GM23338 (cell line): ENCODE measurements around the gene KDM4B. TPM values are rescaled to one million over a fixed set of nuclear protein-coding genes. Genes with fewer than 3 reads are reported as not detected.

ENCODE experiments used
- ATAC-seq: fragments of 200-7000 bp; cut with Tn5 transposase; 3 replicates; pipeline ENCODE4 v1.9.1; 2020
- DNase-seq: peaks from one replicate; pipeline ENCODE4 v3.0.0-alpha.2; 2015; ENCODE audit warnings: low spot score
- H2AFZ ChIP-seq: fragments of 200-600 bp; sonication (generic); 2 replicates; pipeline ENCODE4 v1.8.0; 2016; ENCODE audit warnings: antibody characterized with exemption, mild to moderate bottlenecking, moderate library complexity
- H3F3A ChIP-seq: fragments of 200-600 bp; sonication (generic); replicated peaks from 2 replicates; pipeline ENCODE4 v1.8.0; 2017; ENCODE audit warnings: antibody characterized with exemption, mixed run types, low read depth
- H3K27ac ChIP-seq: fragments of 200-600 bp; sonication (generic); 2 replicates; pipeline ENCODE4 v1.6.1; 2016; ENCODE audit warnings: low read depth
- H3K27me3 ChIP-seq: fragments of 200-600 bp; sonication (generic); 2 replicates; pipeline ENCODE4 v1.8.0; 2016; ENCODE audit warnings: mild to moderate bottlenecking, mixed run types, moderate library complexity; ENCODE audit not compliant: insufficient read depth
- H3K36me3 ChIP-seq: fragments of 200-600 bp; sonication (generic); 2 replicates; pipeline ENCODE4 v1.8.0; 2016; ENCODE audit warnings: mild to moderate bottlenecking; ENCODE audit not compliant: insufficient read depth
- H3K4me1 ChIP-seq: fragments of 200-600 bp; sonication (generic); 2 replicates; pipeline ENCODE4 v1.8.0; 2016; ENCODE audit warnings: mild to moderate bottlenecking, moderate library complexity; ENCODE audit not compliant: insufficient read depth
- H3K4me2 ChIP-seq: fragments of 200-600 bp; sonication (generic); 2 replicates; pipeline ENCODE4 v1.7.1; 2017; ENCODE audit warnings: mixed run types
- H3K4me3 ChIP-seq: fragments of 200-600 bp; sonication (generic); 2 replicates; pipeline ENCODE4 v1.6.1; 2016; ENCODE audit warnings: mixed run types
- H3K79me2 ChIP-seq: fragments of 200-600 bp; sonication (generic); replicated peaks from 2 replicates; pipeline ENCODE4 v1.8.0; 2017; ENCODE audit warnings: mild to moderate bottlenecking; ENCODE audit not compliant: insufficient read depth
- H3K9me2 ChIP-seq: fragments of 200-600 bp; sonication (generic); 2 replicates; pipeline ENCODE4 v1.8.0; 2017; ENCODE audit not compliant: insufficient read depth
- H4K20me1 ChIP-seq: fragments of 200-600 bp; sonication (generic); replicated peaks from 2 replicates; pipeline ENCODE4 v1.8.0; 2017; ENCODE audit warnings: mild to moderate bottlenecking; ENCODE audit not compliant: insufficient read depth
- H3K27ac Mint-ChIP-seq: 2 replicates; pipeline ENCODE4 v1.8.0; 2020; ENCODE audit warnings: inconsistent platforms, mild to moderate bottlenecking, moderate library complexity, mixed read lengths
- H3K27me3 Mint-ChIP-seq: 3 replicates; pipeline ENCODE4 v1.8.0; 2022; ENCODE audit warnings: low read depth, mild to moderate bottlenecking, moderate library complexity, mixed read lengths, inconsistent platforms; ENCODE audit not compliant: insufficient read depth, poor library complexity
- H3K36me3 Mint-ChIP-seq: 3 replicates; pipeline ENCODE4 v1.8.0; 2021; ENCODE audit warnings: low read depth, mild to moderate bottlenecking, inconsistent platforms, moderate library complexity, mixed read lengths
- H3K4me1 Mint-ChIP-seq: 3 replicates; pipeline ENCODE4 v1.8.0; 2020; ENCODE audit warnings: mild to moderate bottlenecking, inconsistent platforms, mixed read lengths
- H3K4me3 Mint-ChIP-seq: 3 replicates; pipeline ENCODE4 v1.8.0; 2021; ENCODE audit warnings: moderate library complexity, mild to moderate bottlenecking, inconsistent platforms, mixed read lengths
- H3K9me3 Mint-ChIP-seq: 3 replicates; pipeline ENCODE4 v1.8.0; 2020; ENCODE audit warnings: moderate library complexity, mild to moderate bottlenecking, inconsistent platforms, mixed read lengths
- CREB1 ChIP-seq: fragments of 250-450 bp; sonication (Bioruptor Pico); IDR thresholded peaks from 2 replicates; pipeline ENCODE4 v1.5.0; 2020; ENCODE audit warnings: low read depth, mild to moderate bottlenecking, moderate library complexity
- ETS1 ChIP-seq: IDR thresholded peaks from 2 replicates; pipeline ENCODE4 v1.6.1; 2016; ENCODE audit warnings: antibody characterized with exemption
- EZH2 ChIP-seq: fragments of 200-600 bp; sonication (generic); IDR thresholded peaks from one replicate; pipeline ENCODE4 v1.8.0; 2017; ENCODE audit warnings: antibody characterized with exemption, mild to moderate bottlenecking, low read depth; ENCODE audit not compliant: unreplicated experiment
- EZH2phosphoT487 ChIP-seq: fragments of 200-600 bp; sonication (generic); IDR thresholded peaks from one replicate; pipeline ENCODE4 v1.8.1; 2018; ENCODE audit warnings: antibody characterized with exemption; ENCODE audit not compliant: unreplicated experiment
- JUNB ChIP-seq: IDR thresholded peaks from one replicate; pipeline ENCODE4 v1.6.1; 2016; ENCODE audit warnings: antibody characterized with exemption; ENCODE audit not compliant: unreplicated experiment
- POLR2AphosphoS5 ChIP-seq: IDR thresholded peaks from 2 replicates; pipeline ENCODE4 v1.6.1; 2016; ENCODE audit warnings: antibody characterized with exemption, low read depth
- STAT1 ChIP-seq: IDR thresholded peaks from one replicate; pipeline ENCODE4 v1.6.1; 2016; ENCODE audit warnings: antibody characterized with exemption; ENCODE audit not compliant: unreplicated experiment
- ZNF114 ChIP-seq: fragments of 250-450 bp; sonication (Bioruptor Pico); IDR thresholded peaks from 2 replicates; pipeline ENCODE4 v1.5.0; 2020; ENCODE audit warnings: mild to moderate bottlenecking, moderate library complexity
- ZNF331 ChIP-seq: fragments of 250-450 bp; sonication (Bioruptor Pico); IDR thresholded peaks from 2 replicates; pipeline ENCODE4 v1.5.0; 2020; ENCODE audit warnings: low read depth, mild to moderate bottlenecking, moderate library complexity
- ZNF462 ChIP-seq: fragments of 250-450 bp; sonication (Bioruptor Pico); IDR thresholded peaks from 2 replicates; pipeline ENCODE4 v1.5.0; 2020; ENCODE audit warnings: mild to moderate bottlenecking, moderate library complexity
- polyA plus RNA-seq: library from polyadenylated mRNA; unstranded; fragments of >200 nt; fragmentation: Nextera tagmentation; extraction: Ambion mirVana; gene quantifications from 2 replicates; pipeline ENCODE4 v1.2.1, GENCODE V29; 2016
- total RNA-seq: library from RNA; depleted of rRNA; stranded (reverse); fragments of >200 nt; shearing (Covaris generic); gene quantifications from 2 replicates; pipeline ENCODE4 v1.2.3, GENCODE V29; 2014
- TF ChIP-seq, protein P1 (sequence below): IDR thresholded peaks from one replicate; pipeline ENCODE4 v1.6.1; 2018; ENCODE audit warnings: antibody characterized with exemption; ENCODE audit not compliant: unreplicated experiment

The KDM4B gene
- total and polyA plus RNA-seq, 2 experiments from 2014 or later = 9.1 to 27.6 TPM

GRCh38 chr19:5030822-5031221, 61.9 kb downstream of the KDM4B start:
- Mint-ChIP-seq H3K9me3 (no peaks in the 10 kb centered on the region; the same call in 2 of the 3 replicates), H3K27me3 (peaks cover 6% of the 10 kb centered on the region), H3K4me3 (no peak overlapping the region), H3K36me3 (peaks cover 7% of the 10 kb centered on the region; the same call in 1 of the 3 replicates), H3K4me1 (no peaks in the 10 kb centered on the region; the same call in 1 of the 3 replicates), H3K27ac (no peak overlapping the region)
- Histone ChIP-seq H3F3A (no peaks in the 10 kb centered on the region), H3K4me2 (no peak overlapping the region), H3K9me2 (no peaks in the 10 kb centered on the region), H3K36me3 (no peaks in the 10 kb centered on the region), H3K27me3 (no peaks in the 10 kb centered on the region), H3K4me3 (no peak overlapping the region), H3K4me1 (no peaks in the 10 kb centered on the region), H3K27ac (no peak overlapping the region), H4K20me1 (no peaks in the 10 kb centered on the region), H3K79me2 (peaks cover 21% of the 10 kb centered on the region; the same call in 1 of the 2 replicates), H2AFZ (no peak overlapping the region)
- TF ChIP-seq JUNB = no peak
- TF ChIP-seq ZNF114 (CRISPR knock-in tag) = no peak
- TF ChIP-seq POLR2AphosphoS5 = no peak
- no peak for TF ChIP-seq CREB1 (CRISPR knock-in tag)
- no peak for TF ChIP-seq ZNF331 (CRISPR knock-in tag)
- no peak for TF ChIP-seq STAT1
- no peak for TF ChIP-seq EZH2phosphoT487
- TF ChIP-seq EZH2 = no peak
- no peak for TF ChIP-seq ETS1
- TF ChIP-seq ZNF462 (CRISPR knock-in tag) = no peak
- TF ChIP-seq, protein P1, sequence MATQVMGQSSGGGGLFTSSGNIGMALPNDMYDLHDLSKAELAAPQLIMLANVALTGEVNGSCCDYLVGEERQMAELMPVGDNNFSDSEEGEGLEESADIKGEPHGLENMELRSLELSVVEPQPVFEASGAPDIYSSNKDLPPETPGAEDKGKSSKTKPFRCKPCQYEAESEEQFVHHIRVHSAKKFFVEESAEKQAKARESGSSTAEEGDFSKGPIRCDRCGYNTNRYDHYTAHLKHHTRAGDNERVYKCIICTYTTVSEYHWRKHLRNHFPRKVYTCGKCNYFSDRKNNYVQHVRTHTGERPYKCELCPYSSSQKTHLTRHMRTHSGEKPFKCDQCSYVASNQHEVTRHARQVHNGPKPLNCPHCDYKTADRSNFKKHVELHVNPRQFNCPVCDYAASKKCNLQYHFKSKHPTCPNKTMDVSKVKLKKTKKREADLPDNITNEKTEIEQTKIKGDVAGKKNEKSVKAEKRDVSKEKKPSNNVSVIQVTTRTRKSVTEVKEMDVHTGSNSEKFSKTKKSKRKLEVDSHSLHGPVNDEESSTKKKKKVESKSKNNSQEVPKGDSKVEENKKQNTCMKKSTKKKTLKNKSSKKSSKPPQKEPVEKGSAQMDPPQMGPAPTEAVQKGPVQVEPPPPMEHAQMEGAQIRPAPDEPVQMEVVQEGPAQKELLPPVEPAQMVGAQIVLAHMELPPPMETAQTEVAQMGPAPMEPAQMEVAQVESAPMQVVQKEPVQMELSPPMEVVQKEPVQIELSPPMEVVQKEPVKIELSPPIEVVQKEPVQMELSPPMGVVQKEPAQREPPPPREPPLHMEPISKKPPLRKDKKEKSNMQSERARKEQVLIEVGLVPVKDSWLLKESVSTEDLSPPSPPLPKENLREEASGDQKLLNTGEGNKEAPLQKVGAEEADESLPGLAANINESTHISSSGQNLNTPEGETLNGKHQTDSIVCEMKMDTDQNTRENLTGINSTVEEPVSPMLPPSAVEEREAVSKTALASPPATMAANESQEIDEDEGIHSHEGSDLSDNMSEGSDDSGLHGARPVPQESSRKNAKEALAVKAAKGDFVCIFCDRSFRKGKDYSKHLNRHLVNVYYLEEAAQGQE = no peak
- DNase-seq = no peak
- ATAC-seq = no peak
